HG02973 (cell line): ENCODE measurements around the gene SF3B2.

Experiments used
- ATAC-seq: cut with Tn5 transposase; IDR thresholded peaks from one replicate; pipeline ENCODE4 v1.9.1; 2021; ENCODE audit warnings: moderate library complexity; ENCODE audit not compliant: unreplicated experiment

The SF3B2 gene

DNA sequence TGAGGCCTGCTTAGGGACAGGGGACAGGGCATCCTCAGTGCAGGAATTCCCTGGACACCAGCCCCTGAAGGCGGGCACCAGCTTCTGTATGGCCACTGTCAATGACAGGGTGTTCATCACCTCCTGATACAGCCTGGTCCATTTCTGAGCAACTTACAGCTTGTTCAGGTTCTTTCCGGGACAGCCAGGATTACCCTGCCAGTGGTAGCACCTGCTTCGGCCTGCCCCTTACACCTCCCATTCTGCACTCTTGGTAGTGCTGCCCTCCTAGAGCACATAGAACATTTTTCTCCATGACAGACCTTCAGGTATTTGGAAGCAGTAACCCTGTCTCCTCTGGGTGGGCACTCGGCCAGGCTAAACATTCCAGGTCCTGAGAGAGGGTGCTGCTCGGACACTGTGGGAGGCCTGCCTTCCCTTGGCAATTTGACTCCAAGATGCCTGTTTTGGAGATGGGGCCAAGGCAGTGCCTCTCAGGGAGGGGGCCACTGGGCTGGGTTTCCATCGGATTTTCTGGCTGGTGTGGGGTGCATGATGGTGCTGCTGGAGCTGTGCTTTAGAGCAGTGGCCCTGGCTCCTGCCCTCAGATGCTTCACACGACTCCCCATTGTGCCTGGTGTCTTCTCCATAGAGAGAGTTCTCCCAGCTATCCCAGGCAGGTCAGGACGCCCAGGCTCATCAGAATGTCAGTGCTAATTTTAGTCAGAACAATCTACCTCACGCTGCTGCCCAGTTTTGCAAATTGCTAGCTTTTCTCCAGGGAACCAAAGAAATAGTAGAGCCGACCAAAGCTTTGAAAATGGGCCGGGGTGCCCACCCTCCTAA, 4.4 kb upstream of the SF3B2 start:
- no peak for ATAC-seq

DNA sequence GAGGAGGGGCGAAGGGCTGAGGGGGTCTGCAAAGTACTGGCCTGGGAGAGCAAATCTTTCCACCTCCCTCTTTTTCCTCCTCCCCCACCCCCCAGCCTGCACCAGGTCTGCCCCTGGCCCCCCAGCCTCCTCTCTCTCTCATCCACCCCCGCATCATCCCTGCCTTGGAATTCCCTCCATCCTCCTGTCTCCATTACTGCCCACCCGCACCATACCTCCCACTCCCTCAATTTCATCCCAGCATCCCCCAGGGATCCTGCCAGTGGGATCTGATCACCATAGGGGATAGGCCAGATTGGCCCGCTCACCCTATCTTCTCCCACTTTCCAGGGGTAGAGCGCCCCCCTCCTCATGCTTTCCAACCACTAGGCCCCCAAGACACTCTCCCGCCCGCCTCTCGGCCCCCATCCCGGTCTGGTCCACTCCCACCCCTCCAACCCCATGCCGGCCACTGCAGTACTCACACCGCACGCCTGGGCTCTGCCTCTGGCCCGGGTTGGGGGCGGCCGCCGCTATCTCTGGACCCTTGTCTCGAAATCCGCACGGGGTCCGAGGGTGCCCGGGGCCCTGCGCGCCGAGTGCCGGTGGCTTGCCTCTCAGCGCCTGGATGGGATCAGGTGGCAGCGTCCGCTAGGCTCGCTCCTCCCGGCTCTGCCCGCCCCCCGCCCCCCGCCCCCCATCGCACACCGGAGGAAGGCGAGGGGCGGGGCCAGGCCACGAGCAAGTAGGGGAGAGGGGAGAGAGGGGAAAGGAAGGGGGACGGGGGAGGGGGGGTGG, 3.4 kb upstream of the SF3B2 start, which contains the start of gene GAL3ST3:
TSS of gene GAL3ST3 (minus strand) at position 615 of the 777 bp plus-strand sequence. CDS start 3,746 bp downstream, outside the sequence.
- no peak for ATAC-seq

GRCh38 chr11:66050581-66051231, 1.5 kb upstream of the SF3B2 start:
- no peak for ATAC-seq

DNA sequence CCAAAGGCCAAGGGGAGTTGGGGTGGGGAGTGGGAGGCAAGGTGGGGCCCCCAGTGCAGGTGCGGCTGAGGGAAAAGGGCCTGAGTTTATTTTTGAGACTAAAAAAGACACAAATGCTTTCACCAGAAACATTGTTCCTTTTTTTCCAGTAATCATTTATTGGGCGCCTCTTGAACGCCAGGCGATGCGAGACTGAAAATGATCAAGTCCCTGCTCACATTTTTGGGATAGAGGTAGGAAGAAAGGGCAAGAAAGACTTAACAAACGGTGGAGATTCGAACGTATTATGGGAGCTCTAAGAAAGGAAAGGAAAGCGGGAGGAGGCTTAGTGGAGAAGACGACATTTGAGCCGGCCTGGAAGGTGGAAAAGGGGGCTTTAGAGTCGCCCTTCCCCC, 796 bp upstream of the SF3B2 start:
- no peak for ATAC-seq

GRCh38 chr11:66052664-66052982, 459 bp downstream of the SF3B2 start:
- peak; percentile 12 for ATAC-seq

DNA sequence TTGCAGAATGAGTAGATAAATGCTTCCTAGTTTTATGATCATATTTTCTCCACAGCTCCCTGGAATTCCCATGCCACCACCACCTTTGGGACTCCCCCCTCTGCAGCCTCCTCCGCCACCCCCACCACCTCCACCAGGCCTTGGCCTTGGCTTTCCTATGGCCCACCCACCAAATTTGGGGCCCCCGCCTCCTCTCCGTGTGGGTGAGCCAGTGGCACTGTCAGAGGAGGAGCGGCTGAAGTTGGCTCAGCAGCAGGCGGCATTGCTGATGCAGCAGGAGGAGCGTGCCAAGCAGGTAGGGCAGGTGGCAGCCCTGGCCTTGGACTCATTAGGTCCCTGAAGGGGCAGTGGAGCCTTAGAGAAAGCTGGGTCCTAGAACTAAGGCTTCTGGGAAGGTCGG, 2.9 kb downstream of the SF3B2 start:
- ATAC-seq: no peak

GRCh38 chr11:66056501-66056900, 4.3 kb downstream of the SF3B2 start:
- no peak for ATAC-seq

DNA sequence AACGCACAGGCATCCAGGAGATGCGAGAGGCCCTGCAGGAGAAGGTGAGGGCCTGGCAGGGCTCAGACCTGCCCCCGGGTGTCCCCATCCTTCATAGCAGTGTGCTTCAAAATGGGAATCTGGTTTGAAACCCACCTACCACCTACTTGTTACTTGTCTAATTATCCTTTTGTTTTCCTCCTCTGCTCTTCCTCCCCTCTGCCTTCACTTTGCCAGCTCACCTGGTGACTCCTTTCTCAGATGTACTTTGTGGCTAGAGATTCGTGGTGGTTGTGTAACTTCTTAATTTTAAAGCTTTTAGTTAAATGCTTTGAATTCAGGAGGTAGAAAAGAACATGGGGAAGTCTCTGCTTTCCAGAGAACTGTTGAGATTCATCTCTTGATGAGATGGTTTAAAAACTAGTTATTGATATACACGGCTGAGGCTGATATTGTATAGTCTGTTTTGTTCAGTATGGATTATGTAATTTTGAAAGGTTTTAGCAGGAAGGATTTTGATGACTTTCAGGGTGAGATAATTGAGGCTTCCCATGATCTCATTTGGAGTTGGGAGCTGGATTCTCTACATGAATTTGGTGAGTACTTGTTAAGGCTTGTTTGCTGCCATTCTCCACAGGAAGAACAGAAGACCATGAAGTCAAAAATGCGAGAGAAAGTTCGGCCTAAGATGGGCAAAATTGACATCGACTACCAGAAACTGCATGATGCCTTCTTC, 8.0 kb downstream of the SF3B2 start:
- no peak for ATAC-seq

GRCh38 chr11:66061268-66061667, 9.1 kb downstream of the SF3B2 start:
- no peak for ATAC-seq

GRCh38 chr11:66062408-66062807, 10.2 kb downstream of the SF3B2 start:
- no peak for ATAC-seq

DNA sequence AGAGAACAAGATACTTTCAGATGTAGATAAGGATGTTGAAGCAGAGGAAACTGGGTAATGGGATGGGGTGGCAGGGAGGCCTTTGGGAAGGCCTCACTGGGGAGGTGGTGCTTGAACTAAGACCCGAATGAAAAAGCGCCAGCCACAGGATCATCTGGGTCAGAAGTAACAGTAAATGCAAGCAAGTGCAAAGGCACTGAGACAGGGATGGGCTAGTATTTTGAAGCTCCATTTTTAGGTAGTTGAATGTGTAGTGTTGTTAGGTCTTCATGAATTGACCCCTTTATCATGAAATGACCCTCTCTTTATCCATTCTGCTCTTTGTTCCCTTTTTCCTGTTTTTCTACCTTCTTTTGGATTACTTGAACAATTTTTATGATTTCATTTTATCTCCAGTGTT, 11.7 kb downstream of the SF3B2 start:
- ATAC-seq: no peak

GRCh38 chr11:66064571-66064970, 12.4 kb downstream of the SF3B2 start:
- ATAC-seq: no peak

- ATAC-seq: no peak
These were observed 14.6 kb downstream of the SF3B2 start for GRCh38 chr11:66066751-66067150.

DNA sequence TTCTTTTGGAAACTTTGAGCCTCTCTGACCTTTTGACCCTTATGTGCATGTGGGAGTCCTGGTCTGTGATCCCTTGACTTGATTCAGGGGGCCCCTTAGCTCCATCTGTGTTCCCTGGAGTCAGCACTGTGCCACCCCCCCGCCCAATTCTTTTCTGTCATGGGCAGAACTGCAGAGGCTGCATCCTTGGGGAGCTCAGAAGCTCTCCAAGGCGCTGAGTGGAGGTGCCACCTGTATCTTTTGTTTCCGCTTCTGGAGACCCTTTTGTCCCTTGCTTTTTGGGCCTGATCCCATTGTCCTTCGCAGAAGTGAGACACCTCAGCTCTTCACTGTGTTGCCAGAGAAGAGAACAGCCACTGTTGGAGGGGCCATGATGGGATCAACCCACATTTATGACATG, 15.5 kb downstream of the SF3B2 start:
- ATAC-seq: no peak

DNA sequence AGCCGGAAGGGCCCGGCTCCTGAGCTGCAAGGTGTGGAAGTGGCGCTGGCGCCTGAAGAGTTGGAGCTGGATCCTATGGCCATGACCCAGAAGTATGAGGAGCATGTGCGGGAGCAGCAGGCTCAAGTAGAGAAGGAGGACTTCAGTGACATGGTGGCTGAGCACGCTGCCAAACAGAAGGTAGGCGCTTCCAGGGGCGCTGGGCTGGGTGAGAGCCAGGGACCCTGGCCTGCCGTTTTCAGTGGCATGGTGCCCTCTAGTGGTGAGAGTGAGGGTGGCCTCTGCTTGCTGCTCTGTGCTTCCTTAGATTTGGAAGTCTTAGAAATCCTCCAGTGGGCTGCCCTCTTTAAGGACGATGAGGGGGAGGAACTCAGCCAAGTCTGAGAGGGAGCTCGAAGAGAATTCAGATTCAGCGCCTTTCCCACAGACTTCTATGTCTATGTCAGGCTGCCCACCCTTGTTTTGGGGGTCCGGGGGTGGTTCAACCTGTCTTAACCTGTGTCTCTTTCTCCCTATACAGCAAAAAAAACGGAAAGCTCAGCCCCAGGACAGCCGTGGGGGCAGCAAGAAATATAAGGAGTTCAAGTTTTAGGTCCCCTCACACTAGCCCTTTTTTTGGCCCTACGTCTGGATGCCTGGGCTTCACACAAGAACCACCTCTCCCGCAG, 16.1 kb downstream of the SF3B2 start:
- no peak for ATAC-seq

DNA sequence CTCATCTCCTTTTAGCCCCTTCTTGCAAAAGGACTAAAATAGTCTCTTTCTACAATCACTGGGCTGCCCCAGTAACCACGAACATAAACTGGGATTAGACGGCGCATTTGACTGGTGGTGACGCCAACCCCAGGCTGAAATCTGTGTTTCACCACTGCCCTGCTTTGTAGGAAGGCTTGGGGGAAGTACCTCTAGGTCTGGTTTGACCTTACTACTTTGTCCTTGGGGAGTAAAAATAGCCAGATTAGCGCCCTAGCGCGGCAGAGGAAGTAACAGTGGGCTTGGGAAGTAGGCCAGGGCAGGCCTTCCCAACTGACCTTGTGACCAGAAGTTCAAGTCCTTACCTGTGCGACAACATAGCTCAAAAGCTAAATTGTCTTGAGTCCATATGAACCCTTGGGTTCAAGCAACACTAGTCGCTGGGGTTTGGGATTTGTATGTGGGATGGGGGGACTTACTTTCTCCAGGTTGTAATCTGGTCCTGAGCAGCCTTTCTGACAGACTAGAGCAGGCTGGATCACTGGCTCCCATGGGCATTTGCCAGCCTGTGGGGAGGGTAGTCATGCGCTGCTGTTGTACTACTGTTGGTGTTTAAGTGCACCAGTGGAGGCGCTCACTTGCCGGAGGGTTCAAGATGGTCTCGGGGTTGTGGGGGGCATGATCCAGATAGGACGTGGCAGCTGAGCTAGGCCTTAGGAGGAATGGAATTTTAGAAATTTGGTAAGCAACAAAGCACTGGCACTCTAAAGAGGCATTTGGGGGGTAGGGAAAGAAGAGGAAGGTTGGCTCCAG, 17.0 kb downstream of the SF3B2 start:
- ATAC-seq: no peak

DNA sequence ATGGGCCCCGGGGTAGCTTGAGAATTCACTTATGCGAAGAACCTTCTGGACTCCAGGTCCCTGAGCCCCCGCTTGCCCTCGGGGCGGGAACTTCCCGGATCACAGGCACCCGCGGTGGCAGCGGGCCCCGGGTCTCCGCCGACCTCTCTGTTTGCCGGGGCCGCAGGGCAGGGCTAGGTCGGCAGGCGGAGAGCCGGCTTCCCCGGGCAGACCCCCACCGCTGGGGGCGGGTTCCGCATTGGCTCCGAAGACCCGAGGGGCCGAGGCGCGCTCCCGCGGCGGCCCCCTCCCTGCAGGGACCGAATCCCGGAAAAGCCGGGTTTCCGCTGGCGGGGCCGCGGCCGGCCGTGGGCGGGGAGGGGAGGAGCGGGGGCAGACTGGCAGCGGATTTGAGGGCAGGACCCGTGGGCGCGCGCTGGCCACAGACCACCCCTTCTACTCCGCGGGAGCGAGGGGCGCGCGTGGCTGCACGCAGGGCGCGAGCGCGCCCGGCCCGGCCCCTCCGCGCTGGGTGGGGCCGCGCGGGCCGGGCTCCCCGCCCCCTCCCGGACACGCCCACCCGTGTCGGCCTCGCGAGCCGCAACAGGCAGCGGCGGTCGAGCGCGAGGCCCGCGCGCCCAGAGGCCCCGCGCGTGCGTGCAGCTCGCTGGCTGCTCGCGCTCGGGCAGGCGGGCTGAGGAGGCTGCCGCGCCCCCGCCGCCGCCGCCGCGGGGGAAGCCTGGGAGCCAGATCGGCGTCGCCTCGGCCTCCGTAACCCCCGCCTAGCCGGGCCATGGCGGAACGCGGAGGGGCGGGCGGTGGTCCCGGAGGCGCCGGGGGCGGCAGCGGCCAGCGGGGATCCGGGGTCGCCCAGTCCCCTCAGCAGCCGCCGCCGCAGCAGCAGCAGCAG, 17.8 kb downstream of the SF3B2 start, which contains the start of gene PACS1:
TSS of gene PACS1 (plus strand) at position 558 of the 889 bp plus-strand sequence. CDS start at position 773, 215 bp downstream.
- ATAC-seq: peak; percentile 39

GRCh38 chr11:66070604-66071380, 18.6 kb downstream of the SF3B2 start:
- peak; percentile 15 for ATAC-seq
